ENCODE data around the gene VSIR. TPM values are rescaled to one million over a fixed set of nuclear protein-coding genes. Genes with fewer than 3 reads are reported as not detected.

The VSIR gene
- total RNA-seq, 2 donors from 2014 or later = 36.1 to 56.0 TPM

DNA sequence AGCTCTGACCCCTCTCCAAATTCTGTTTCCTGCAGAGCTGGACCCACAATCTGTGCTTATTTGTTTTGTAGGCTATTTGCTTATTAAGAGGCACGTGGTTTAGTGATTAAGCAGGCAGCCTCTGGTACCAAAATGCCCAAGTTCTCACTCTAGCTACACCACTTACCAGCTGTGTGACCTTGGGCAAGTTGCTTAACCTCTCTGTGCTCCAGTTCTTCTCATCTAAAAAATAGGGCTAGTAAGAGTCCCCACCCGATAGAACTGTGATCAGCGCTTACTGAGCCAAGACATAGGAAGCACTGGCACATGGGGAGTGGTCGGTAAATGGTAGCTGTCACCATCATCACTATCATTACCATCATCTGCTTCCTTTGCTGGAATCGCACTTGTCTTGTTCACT, 74.6 kb downstream of the VSIR start:
- Histone ChIP-seq H3K4me3 (no peak overlapping the region), H3K27me3 (no peaks in the 10 kb centered on the region), H3K27ac (no peak overlapping the region), H3K4me1 (peaks cover 0 to 41% of the 10 kb centered on the region in 2 donors), H3K36me3 (no peaks in the 10 kb centered on the region), H3K9me3 (no peaks in the 10 kb centered on the region)
- no peak for TF ChIP-seq CTCF (IDR thresholded peaks at IDR 0.05)
- no peak for DNase-seq (ENCODE audit: low spot score)

DNA sequence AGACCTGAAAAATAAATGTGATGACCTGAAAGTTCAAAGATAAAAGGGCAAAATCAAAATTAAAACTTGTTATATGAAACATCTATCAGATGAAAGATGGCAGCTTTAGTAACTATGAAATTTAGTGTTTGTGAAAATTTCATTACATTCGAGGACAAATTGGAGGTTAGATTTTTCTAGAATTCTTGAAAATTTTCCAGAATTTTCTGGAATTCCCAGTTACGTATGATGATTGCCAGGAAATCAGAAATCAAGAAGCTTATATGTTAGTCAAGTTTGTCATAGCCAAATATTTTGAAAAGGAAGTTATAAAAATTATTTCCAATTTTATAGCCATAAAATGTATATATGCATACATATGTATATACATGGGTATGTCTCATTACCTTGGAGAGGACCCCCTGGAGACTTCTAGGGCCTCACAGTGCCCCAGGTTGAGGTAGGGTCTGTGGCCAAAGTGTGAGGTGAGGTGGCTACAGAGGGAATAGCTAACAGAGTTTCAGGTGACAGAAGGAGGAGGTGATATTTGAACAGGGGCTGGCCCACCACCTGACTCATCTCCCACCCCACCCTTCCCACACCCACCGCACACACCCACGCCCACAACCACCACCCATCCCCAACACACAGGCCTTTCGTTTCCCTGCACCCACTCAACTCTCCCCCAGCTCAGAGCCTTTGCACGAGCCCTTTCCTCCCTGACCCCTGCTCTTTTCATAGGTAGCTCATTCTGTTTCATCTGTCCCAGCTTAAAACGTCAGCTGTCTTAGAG, 75.2 kb downstream of the VSIR start:
- no peak for TF ChIP-seq CTCF (IDR thresholded peaks at IDR 0.05)
- H3K27me3 ChIP-seq = no peaks in the 10 kb centered on the region
- peaks cover 0 to 43% of the 10 kb centered on the region in 2 donors for H3K4me1 ChIP-seq
- no peaks in the 10 kb centered on the region for H3K36me3 ChIP-seq
- H3K4me3 ChIP-seq = no peak overlapping the region
- H3K9me3 ChIP-seq = no peaks in the 10 kb centered on the region
- no peak for DNase-seq (ENCODE audit: low spot score)
- no peak overlapping the region for H3K27ac ChIP-seq

Small RNA genes lying within 50 kb of the gene (microRNA-seq; reads per million reads assigned to microRNA genes)
- 0 reads per million in 2 donors for gene MIR7152 (ENCODE audit: borderline number of aligned reads in 2 of 2, borderline replicate concordance in 1 of 2)

Other genes starting within 250 kb of the VSIR start
- gene C10orf105, start 53.7 kb downstream of the VSIR start, total RNA-seq = 1 to 10 TPM in 1 of 2 donors, not detected in 1; 1.3 TPM
- gene PSAP, start 77.7 kb upstream of the VSIR start, total RNA-seq = 1,000 to 10,000 TPM; 1,145 to 1,486 TPM
- 10 to 100 TPM; 21.3 to 45.4 TPM for gene CHST3, start 190.9 kb upstream of the VSIR start, total RNA-seq

All from right atrium auricular region (tissue), 2 donors.